Suprapubic skin (tissue), 3 donors: ENCODE results near the gene PYHIN1.
"Not testable (repeated sequence)": the region's sequence is repeated elsewhere in the genome, so short reads cannot be mapped to it uniquely, and the experiment has no call there.

Experiments used
- EP300 ChIP-seq: sonication (generic); formaldehyde crosslinking; IDR thresholded peaks from one replicate; pipeline ENCODE4 v1.6.1; 2017; ENCODE audit warnings: antibody characterized with exemption
- POLR2A ChIP-seq, 2 donors: fragments of 450-650 bp; IDR thresholded peaks; one replicate each; pipeline ENCODE4 v1.6.1; 2017; ENCODE audit warnings: antibody characterized with exemption in 2 of 2, mild to moderate bottlenecking in 2 of 2, moderate library complexity in 2 of 2
- TF ChIP-seq, protein P1 (sequence below), 2 donors: fragments of 200-600 bp in 1 of 2; fragments of 450-650 bp in 1 of 2; sonication (generic) in 1 of 2; IDR thresholded peaks; one replicate each; pipeline ENCODE4 v1.5.1; 2016 to 2019; ENCODE audit warnings: antibody characterized with exemption in 2 of 2, mild to moderate bottlenecking in 1 of 2, moderate library complexity in 1 of 2

DNA sequence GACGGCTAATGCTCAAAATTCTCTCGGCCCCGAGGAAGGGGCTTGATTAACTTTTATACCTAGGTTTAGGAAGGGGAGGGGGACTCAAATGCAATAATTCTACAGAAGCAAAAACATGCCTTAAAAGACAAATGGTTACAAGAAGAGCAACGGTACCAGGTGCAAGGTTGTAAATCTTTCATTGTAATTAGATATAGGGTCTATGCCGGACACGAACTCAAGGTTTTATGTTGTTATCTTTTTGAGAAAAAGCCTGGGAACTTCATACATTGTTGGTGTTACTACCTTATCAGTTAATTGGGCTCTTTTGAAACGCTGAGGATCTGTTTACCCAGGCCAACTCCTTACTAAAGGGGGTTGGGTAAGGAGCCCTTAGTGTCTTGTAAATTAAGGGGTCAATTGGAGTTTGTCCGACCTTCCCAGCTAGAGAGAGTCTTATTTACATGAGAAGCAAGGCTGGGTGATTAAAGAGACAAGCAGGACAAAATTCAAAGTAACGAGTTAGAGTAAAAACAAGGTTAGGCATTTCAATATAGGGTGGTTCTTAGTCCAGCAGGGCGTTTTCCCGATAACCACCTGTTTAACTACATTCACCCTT is 75.0 kb downstream of the PYHIN1 start:
- TF ChIP-seq, protein P1, sequence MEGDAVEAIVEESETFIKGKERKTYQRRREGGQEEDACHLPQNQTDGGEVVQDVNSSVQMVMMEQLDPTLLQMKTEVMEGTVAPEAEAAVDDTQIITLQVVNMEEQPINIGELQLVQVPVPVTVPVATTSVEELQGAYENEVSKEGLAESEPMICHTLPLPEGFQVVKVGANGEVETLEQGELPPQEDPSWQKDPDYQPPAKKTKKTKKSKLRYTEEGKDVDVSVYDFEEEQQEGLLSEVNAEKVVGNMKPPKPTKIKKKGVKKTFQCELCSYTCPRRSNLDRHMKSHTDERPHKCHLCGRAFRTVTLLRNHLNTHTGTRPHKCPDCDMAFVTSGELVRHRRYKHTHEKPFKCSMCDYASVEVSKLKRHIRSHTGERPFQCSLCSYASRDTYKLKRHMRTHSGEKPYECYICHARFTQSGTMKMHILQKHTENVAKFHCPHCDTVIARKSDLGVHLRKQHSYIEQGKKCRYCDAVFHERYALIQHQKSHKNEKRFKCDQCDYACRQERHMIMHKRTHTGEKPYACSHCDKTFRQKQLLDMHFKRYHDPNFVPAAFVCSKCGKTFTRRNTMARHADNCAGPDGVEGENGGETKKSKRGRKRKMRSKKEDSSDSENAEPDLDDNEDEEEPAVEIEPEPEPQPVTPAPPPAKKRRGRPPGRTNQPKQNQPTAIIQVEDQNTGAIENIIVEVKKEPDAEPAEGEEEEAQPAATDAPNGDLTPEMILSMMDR (IDR thresholded peaks at IDR 0.05), result not testable (repeated sequence)
- not testable (repeated sequence) for TF ChIP-seq POLR2A (IDR thresholded peaks at IDR 0.05); EP300
